ENCODE measurements around the gene SMIM27.

DNA sequence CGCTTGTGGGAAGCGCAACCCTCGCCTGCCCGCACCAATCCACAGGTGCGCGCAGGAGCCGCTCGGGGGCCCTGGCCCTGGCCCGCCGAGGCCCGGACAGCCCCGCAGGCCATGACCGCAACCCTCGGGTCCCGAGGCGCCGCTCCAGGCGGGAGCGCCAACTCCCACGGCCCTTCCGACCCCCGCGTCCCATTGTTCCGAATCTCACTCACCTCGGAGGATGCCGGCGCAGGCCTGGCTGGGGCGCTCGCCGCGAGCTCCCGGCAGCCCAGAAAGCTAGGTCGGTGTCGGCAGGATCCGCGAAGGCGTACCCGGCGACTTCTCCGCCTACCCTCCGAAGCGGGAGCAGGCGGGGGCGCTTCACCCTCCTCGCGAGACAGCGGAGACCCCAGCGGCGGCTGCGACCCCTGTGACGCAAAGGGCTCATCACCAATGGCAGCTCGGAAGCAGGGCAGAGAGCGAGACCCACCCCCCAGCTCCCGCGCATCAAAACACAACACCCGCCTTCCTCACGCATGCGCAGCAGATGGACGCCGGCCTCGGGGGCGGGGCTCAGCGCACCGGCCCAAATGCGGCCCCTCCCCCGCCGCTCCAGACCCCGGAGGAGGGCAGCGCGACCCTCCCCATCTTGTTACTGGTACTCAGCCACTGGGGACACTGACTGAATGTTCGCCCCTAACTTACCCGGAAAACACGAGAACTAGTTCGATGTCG, 1.4 kb upstream of the SMIM27 start:
- TF ChIP-seq GATA2 (IDR thresholded peaks at IDR 0.05; ENCODE audit: low read depth, low read length), result no peak
- TF ChIP-seq GATA3 (IDR thresholded peaks at IDR 0.05; ENCODE audit: low read depth, low read length), result no peak
